NCI-H1436 (cell line): ENCODE measurements around the gene SUB1.
A peak's percentile ranks its signal among the peaks of the same experiment; 100 is the strongest.
"Not testable (repeated sequence)": the region's sequence is repeated elsewhere in the genome, so short reads cannot be mapped to it uniquely, and the experiment has no call there.

ENCODE experiments used
- DNase-seq: peaks from one replicate; lab custom pipeline; 2025; lab: John Stamatoyannopoulos, UW

Gene SUB1

DNA sequence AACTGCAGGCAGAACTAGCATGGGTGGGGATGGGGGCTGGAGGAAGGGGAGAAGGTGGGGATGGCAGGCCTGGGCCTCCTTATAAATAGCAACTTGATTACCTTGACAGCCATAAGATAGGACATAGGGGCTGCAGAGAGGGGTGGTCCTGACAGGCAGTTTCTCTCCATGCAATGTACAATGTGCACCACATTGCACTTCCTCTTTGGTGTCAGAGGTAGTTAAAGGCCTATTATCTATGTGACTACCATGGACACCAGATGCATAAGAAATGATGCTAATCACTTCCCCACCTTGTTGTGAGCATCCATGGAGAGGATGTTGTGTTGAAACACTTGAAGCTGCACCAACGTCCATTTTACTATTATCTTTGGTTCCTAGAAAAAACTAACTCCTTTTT lies 20.2 kb upstream of the SUB1 start:
- DNase-seq: no peak

- no peak for DNase-seq
These were observed 18.8 kb upstream of the SUB1 start for GRCh38 chr5:32566319-32567111.

GRCh38 chr5:32571128-32571527 lies 14.2 kb upstream of the SUB1 start:
- DNase-seq: no peak

GRCh38 chr5:32572778-32573480 lies 12.4 kb upstream of the SUB1 start:
- DNase-seq: no peak

GRCh38 chr5:32573481-32573854 lies 11.9 kb upstream of the SUB1 start:
- not testable (repeated sequence) for DNase-seq

GRCh38 chr5:32574540-32575175 lies 10.7 kb upstream of the SUB1 start:
- DNase-seq: no peak

- no peak for DNase-seq
These were observed 7.0 kb upstream of the SUB1 start for GRCh38 chr5:32578363-32578762.

DNA sequence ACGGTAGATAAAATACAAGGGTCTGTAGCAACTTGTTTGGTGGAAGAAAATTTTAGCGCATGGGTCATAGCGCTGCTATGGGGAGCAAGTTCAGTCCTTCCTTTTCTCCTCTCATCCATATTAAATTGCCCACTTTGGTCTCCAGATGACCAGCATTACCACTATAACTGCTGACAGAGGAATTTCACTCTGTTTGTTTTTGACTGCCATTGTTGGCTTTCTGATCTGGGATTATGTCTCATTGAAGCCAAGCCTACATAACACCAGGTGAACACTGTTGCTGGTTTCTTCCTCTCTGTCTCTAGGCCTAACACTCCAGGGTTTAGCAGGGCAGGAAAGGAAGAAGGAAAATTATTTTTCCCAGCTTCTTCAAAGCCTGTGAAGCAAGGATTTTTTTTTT lies 6.6 kb upstream of the SUB1 start:
- DNase-seq: no peak

DNA sequence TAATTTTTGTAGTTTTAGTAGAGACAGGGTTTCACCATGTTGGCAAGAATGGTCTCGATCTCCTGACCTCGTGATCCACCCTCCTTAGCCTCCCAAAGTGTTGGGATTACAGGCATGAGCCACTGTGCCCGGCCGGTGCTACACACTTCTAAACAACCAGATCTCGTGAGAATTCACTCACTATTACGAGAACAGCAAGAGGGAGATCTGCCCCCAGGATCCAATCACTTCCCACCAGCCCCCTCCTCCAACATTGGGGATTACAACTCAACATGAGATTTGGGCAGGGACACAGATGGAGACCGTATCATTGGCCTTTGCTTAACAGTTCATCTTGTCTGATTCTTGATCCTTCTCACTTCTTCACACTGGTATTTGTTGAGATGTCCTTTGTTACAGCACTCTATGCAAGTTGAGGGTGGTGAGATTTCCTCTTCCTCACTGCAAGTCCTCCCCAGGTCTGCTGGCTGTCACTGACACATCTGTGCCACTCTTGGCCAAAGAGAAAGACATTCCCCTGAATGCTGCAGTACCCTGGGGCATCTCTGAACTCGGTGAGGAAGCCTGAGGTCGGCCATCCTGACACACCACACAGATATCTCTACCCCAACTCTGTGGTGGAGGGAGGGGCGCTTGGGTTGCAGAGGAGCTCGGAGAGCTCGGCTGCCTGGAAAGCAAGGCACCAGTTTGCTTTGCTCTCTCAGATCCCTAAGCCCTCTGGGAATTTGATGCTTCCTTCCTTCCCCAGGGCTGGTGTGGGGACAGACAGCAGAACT lies 4.2 kb upstream of the SUB1 start:
- DNase-seq: no peak

DNA sequence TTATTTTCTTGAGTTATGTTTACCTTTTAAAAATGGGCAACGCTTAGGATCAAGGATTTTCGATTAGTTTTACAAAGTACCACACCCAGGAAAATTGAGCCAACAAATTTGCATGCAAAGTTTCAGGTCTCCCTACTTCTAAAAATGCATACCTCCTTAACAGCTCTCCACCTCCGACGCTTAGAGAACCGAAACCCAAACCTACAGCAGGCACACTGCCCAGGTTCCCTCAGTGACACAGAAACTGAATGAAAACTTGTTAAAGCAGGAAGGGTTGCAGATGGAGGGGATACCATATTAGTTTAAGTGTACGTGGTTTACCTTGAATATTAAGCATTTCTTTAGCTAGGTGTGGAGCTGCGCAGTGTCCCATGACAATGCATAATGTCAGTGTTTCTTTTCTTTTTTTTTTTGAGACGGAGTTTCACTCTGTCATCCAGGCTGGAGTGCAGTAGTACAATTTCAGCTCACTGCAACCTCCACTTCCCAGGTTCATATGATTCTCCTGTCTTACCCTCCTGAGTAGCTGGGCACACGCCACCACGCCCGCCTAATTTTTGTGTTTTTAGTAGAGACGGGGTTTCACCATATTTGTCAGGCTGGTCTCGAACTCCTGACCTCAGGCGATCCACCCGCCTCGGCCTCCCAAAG lies 1.6 kb upstream of the SUB1 start:
- DNase-seq: no peak

- no peak for DNase-seq
These were observed 711 bp upstream of the SUB1 start for GRCh38 chr5:32584646-32585045.

GRCh38 chr5:32585122-32585445 lies 273 bp upstream of the SUB1 start:
- no peak for DNase-seq

- no peak for DNase-seq
These were observed 881 bp downstream of the SUB1 start for GRCh38 chr5:32586276-32586599.

DNA sequence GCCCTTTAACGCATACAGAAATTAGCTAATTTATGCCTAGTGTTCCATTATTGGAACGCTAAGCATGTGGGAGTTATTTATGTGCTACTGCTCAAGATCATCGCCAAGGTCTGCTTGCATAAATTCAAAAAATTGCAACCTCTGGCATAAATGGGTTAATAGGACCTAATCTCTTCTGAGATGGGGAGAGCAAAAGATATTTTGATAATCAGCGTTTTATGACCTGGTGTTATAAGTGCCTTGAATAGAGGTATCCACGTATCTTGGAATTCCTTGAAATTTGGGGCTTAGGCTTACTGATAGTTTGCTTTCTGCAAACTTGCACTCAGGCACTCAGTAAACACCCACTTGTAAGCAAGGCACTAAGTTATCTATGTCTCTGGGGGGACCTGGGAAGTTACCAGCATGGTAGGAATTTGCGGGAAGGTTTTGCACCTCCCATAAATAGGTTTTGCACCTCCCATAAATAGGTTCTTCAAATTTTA lies 1.8 kb downstream of the SUB1 start:
- no peak for DNase-seq

- DNase-seq: no peak
These were observed 4.1 kb downstream of the SUB1 start for GRCh38 chr5:32589416-32589815.

DNA sequence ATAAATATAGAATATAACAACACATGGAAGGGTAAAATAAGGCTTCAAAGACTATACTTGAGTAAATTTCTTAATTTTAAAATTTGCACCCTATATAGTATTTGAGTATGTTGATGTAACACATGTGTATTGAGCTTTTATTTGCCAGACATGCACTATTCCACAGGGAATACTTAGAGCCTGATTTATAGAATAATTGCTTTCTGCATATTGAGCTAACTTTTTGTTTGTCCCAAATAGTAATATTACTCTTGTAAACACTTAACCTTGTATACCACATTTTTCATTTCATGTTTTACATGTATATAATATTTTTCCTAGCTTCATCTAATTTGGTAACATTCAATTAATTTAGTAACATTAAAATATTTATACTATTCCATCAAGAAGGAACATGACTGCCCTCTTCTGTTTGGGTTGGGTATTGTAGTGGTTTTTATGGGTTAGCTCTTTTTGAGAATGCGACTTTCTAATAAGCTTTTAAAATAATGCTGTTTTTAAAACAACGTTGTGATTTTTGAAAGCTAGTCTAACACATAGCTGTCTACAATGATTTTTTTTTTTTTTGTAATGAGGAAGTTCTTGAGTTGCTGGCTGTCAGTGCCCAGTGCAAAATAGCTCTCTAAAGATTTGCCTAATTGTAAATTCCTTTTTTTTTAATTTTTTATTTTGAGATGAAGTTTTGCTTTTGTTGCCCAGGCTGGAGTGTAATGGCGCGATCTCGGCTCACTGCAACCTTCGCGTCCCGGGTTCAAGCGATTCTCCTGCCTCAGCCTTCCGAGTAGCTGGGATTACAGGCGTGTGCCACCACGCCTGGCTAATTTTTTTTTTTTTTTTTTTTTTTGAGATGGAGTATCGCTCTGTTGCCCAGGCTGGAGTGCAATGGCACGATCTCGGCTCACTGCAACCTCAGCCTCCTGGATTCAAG lies 4.8 kb downstream of the SUB1 start:
- peak; percentile 32 for DNase-seq

- no peak for DNase-seq
These were observed 9.8 kb downstream of the SUB1 start for GRCh38 chr5:32595118-32595517.

DNA sequence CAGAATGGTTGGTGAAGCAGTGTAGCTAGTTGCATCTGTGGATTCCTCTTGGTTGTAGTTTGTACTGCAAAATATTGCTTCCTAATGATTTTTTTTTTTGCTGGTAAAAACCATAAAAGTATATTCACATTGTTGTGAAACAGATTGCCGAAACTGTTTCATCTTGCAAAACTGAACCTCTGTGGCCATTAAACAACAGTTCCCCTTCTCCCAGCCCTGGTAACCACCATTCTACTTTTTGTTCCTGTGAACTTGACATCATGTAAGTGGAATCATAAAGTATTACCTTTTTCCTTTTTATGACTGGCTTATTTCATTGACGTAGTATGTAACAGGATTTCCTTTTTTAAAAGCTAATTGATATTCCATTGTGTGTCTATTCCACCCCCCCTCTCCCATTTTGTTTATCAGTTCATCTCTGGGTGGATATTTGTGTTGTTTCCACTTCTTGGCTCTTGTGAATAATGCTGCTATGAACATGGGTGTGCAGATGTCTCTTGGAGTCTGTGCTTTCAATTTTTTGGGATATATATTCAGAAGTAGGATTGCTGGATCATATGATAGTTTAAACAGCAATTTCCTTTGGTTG lies 11.8 kb downstream of the SUB1 start:
- DNase-seq: no peak

GRCh38 chr5:32598260-32598937 lies 13.0 kb downstream of the SUB1 start:
- no peak for DNase-seq

DNA sequence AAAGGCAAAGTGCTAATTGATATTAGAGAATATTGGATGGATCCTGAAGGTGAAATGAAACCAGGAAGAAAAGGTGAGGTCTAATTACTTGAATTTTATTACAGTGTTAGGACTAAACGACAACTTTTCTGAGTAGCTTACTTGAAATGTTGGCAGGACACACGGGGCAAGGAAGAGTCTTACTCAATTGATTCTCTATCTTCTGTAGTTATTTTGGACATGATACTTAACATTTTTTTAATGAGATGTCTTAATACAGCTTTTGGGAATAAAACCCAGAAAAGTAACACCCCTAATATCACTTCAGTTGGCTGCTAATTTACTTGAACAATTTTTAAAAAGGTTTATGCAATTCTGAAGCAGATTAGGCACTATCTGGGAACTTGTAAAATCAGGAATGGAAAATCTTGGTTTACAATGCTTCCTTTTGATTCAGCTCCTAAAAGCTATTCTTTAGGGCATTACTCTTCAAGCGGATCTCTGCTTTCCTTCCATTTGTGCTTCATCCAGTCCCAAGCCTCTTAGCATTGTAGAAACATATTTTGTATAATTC lies 13.7 kb downstream of the SUB1 start:
- DNase-seq: no peak
